ENCODE measurements around the gene EPS8L3. TPM values are rescaled to one million over a fixed set of nuclear protein-coding genes. Genes with fewer than 3 reads are reported as not detected.

Gene EPS8L3
- polyA plus RNA-seq, 1 of the 3 experiments (the other 2 are of a cell fraction): not detected

- no peak overlapping the region for H3K27ac ChIP-seq (ENCODE audit: low read depth in 2 of 2, low read length in 1 of 2)
- TF ChIP-seq POLR2AphosphoS5 (IDR thresholded peaks at IDR 0.05; ENCODE audit: low read depth, low read length): no peak
- no peak overlapping the region for H3K9ac ChIP-seq
- H2AFZ ChIP-seq (ENCODE audit: low read depth): no peak overlapping the region
- no peak overlapping the region for H3K4me3 ChIP-seq (ENCODE audit: low read depth in 2 of 2, low read length in 1 of 2)
- CTCF ChIA-PET: no interaction called here
- no peak overlapping the region for H3K4me2 ChIP-seq
- no peaks in the 10 kb centered on the region for H3K36me3 ChIP-seq (replicated peaks in 1 of 2; ENCODE audit: control insufficient read depth in 1 of 2, insufficient read depth in 2 of 2, low read length in 1 of 2)
- no peak for DNase-seq
- H3K27me3 ChIP-seq (ENCODE audit: insufficient read depth): no peaks in the 10 kb centered on the region
- H3K79me2 ChIP-seq (ENCODE audit: insufficient read depth): no peaks in the 10 kb centered on the region
- no peaks in the 10 kb centered on the region for H3F3A ChIP-seq (replicated peaks; ENCODE audit: insufficient read depth)
- POLR2A ChIA-PET: no interaction called here
- H3K9me3 ChIP-seq: no peaks in the 10 kb centered on the region
- no peaks in the 10 kb centered on the region for H3K9me2 ChIP-seq
- H4K20me1 ChIP-seq (ENCODE audit: insufficient read depth): no peaks in the 10 kb centered on the region
- WGBS (ENCODE audit: low lambda C conversion rate): 94% methylated on average over 1 of the region's 1 CpG
- peaks cover 0 to 6% of the 10 kb centered on the region in 2 experiments; a peak in 2 of 4 replicates for H3K4me1 ChIP-seq (ENCODE audit: control insufficient read depth in 1 of 2, insufficient read depth in 2 of 2, low read depth in 1 of 2, low read length in 1 of 2)
Measured at GRCh38 chr1:109721971-109722370, 41.8 kb downstream of the EPS8L3 start.

GRCh38 chr1:109721042-109721441 is 42.7 kb downstream of the EPS8L3 start:
- DNase-seq: no peak
- Histone ChIP-seq H3K9me2 (no peaks in the 10 kb centered on the region), H3K4me3 (ENCODE audit: low read depth in 2 of 2, low read length in 1 of 2) (no peak overlapping the region), H3K4me2 (no peak overlapping the region), H3K9me3 (no peaks in the 10 kb centered on the region), H3K36me3 (replicated peaks in 1 of 2; ENCODE audit: control insufficient read depth in 1 of 2, insufficient read depth in 2 of 2, low read length in 1 of 2) (no peaks in the 10 kb centered on the region), H4K20me1 (ENCODE audit: insufficient read depth) (no peaks in the 10 kb centered on the region), H3K4me1 (ENCODE audit: control insufficient read depth in 1 of 2, insufficient read depth in 2 of 2, low read depth in 1 of 2, low read length in 1 of 2) (peaks cover 0 to 6% of the 10 kb centered on the region in 2 experiments; a peak in 2 of 4 replicates), H3K9ac (no peak overlapping the region), H3K79me2 (ENCODE audit: insufficient read depth) (no peaks in the 10 kb centered on the region), H3K27me3 (ENCODE audit: insufficient read depth) (no peaks in the 10 kb centered on the region), H2AFZ (ENCODE audit: low read depth) (no peak overlapping the region), H3F3A (replicated peaks; ENCODE audit: insufficient read depth) (no peaks in the 10 kb centered on the region), H3K27ac (ENCODE audit: low read depth in 2 of 2, low read length in 1 of 2) (no peak overlapping the region)
- CTCF ChIA-PET: interaction anchor here (0.8 to 1.6 kb wide), 2 partner anchors 53 to 263 kb away, joined by 3 to 5 read pairs; partner anchors contain the start of gene AHCYL1
- POLR2A ChIA-PET: interaction anchor here (0.6 kb wide), 1 partner anchor 1521 kb away, joined by 3 read pairs; the partner anchor contains the start of gene SLC25A24
- TF ChIP-seq CHD2 (IDR thresholded peaks at IDR 0.05; ENCODE audit: low read length, partially characterized antibody) (no peak), MXI1 (IDR thresholded peaks at IDR 0.05; ENCODE audit: low read depth, low read length) (no peak), RAD21 (IDR thresholded peaks at IDR 0.05; ENCODE audit: low read length) (no peak), TAF1 (IDR thresholded peaks at IDR 0.05; ENCODE audit: borderline replicate concordance, low read depth, low read length) (no peak), EP300 (IDR thresholded peaks at IDR 0.05; ENCODE audit: borderline replicate concordance in 1 of 2, low read depth in 1 of 2, low read length in 1 of 2) (no peak), MEF2A (IDR thresholded peaks at IDR 0.05; ENCODE audit: borderline replicate concordance, low read depth) (no peak)
- TF ChIP-seq, protein P1, sequence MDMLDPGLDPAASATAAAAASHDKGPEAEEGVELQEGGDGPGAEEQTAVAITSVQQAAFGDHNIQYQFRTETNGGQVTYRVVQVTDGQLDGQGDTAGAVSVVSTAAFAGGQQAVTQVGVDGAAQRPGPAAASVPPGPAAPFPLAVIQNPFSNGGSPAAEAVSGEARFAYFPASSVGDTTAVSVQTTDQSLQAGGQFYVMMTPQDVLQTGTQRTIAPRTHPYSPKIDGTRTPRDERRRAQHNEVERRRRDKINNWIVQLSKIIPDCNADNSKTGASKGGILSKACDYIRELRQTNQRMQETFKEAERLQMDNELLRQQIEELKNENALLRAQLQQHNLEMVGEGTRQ (IDR thresholded peaks at IDR 0.05; ENCODE audit: borderline replicate concordance, low read depth, low read length): no peak
- WGBS (ENCODE audit: low lambda C conversion rate): 87% methylated on average over 5 of the region's 5 CpGs

DNA sequence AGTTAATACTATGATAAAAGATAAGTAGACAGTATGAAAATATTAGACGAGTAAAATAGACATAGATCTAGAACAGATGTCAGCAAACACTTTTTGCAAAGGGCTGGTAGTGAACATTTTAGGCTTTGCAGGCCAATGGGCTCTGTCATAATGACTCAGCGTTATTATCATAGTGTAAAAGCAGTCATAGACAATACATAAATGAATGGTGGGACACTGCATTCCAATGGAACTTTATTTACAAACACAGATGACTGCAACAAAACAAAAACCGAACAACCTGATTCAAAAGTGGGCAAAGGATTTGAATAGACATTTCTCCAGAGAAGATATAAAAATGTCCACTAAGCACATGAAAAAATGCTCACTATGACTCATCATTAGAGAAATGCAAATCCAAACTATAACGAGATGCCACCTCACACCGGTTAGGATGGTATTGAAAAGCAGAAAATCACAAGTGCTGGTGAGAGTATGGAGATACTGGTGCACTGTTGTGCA is 44.3 kb downstream of the EPS8L3 start:
- no peak overlapping the region for H3K4me3 ChIP-seq (ENCODE audit: low read depth in 2 of 2, low read length in 1 of 2)
- 0 out of 4 replicates have a peak overlapping the region, but pooled peaks of 1 of the 2 experiments have one; percentile 23 for H3K27ac ChIP-seq (ENCODE audit: low read depth in 2 of 2, low read length in 1 of 2)
- ChIA-PET CTCF (interaction anchor here (0.7 to 1.2 kb wide), 2 partner anchors 187 to 229 kb away, joined by 3 read pairs; no protein-coding TSS in a partner anchor), POLR2A (no interaction called here)
- no peak overlapping the region for H3K9ac ChIP-seq
- no peaks in the 10 kb centered on the region for H3K9me2 ChIP-seq
- H3F3A ChIP-seq (replicated peaks; ENCODE audit: insufficient read depth): no peaks in the 10 kb centered on the region
- WGBS (ENCODE audit: low lambda C conversion rate): 68% methylated on average over 5 of the region's 5 CpGs
- H3K27me3 ChIP-seq (ENCODE audit: insufficient read depth): no peaks in the 10 kb centered on the region
- no peak for DNase-seq
- H3K4me1 ChIP-seq (ENCODE audit: control insufficient read depth in 1 of 2, insufficient read depth in 2 of 2, low read depth in 1 of 2, low read length in 1 of 2): peaks cover 0 to 6% of the 10 kb centered on the region in 2 experiments; a peak in 2 of 4 replicates
- peak overlapping the region; percentile 66; the same call in 1 of the 2 replicates for H2AFZ ChIP-seq (ENCODE audit: low read depth)
- H3K79me2 ChIP-seq (ENCODE audit: insufficient read depth): no peaks in the 10 kb centered on the region
- no peaks in the 10 kb centered on the region for H3K9me3 ChIP-seq
- H4K20me1 ChIP-seq (ENCODE audit: insufficient read depth): no peaks in the 10 kb centered on the region
- no peaks in the 10 kb centered on the region for H3K36me3 ChIP-seq (replicated peaks in 1 of 2; ENCODE audit: control insufficient read depth in 1 of 2, insufficient read depth in 2 of 2, low read length in 1 of 2)
- TF ChIP-seq FOSL2 (IDR thresholded peaks at IDR 0.05; ENCODE audit: borderline replicate concordance, low read depth) (0 out of 2 replicates have a peak, but pooled peaks have one; percentile 15), SMC3 (IDR thresholded peaks at IDR 0.05; ENCODE audit: low read depth, low read length) (no peak)
- TF ChIP-seq, protein P2, sequence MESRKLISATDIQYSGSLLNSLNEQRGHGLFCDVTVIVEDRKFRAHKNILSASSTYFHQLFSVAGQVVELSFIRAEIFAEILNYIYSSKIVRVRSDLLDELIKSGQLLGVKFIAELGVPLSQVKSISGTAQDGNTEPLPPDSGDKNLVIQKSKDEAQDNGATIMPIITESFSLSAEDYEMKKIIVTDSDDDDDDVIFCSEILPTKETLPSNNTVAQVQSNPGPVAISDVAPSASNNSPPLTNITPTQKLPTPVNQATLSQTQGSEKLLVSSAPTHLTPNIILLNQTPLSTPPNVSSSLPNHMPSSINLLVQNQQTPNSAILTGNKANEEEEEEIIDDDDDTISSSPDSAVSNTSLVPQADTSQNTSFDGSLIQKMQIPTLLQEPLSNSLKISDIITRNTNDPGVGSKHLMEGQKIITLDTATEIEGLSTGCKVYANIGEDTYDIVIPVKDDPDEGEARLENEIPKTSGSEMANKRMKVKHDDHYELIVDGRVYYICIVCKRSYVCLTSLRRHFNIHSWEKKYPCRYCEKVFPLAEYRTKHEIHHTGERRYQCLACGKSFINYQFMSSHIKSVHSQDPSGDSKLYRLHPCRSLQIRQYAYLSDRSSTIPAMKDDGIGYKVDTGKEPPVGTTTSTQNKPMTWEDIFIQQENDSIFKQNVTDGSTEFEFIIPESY (IDR thresholded peaks at IDR 0.05; ENCODE audit: borderline replicate concordance, low read depth): no peak
- no peak overlapping the region for H3K4me2 ChIP-seq
